ENCODE results near the gene VN1R2.

DNA sequence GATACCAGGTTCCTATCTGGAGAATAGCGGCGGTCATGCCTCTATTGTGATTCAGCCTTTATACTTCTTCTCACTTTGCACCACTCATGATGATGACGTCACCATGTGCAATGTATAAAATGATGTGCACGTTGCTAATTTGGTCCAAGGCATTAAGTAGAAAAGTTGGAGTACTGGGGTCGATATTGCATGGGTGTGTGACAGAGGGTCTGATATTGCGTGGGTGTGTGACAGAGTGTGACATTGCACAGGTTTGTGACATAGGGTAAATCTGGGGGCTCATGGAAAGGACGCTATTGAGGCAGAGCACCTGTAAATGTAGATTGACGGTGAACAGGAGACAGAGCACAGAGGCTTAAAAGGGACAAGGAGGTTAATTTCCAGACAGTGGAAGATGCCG is 14.0 kb downstream of the VN1R2 start:
- TF ChIP-seq, protein P1, sequence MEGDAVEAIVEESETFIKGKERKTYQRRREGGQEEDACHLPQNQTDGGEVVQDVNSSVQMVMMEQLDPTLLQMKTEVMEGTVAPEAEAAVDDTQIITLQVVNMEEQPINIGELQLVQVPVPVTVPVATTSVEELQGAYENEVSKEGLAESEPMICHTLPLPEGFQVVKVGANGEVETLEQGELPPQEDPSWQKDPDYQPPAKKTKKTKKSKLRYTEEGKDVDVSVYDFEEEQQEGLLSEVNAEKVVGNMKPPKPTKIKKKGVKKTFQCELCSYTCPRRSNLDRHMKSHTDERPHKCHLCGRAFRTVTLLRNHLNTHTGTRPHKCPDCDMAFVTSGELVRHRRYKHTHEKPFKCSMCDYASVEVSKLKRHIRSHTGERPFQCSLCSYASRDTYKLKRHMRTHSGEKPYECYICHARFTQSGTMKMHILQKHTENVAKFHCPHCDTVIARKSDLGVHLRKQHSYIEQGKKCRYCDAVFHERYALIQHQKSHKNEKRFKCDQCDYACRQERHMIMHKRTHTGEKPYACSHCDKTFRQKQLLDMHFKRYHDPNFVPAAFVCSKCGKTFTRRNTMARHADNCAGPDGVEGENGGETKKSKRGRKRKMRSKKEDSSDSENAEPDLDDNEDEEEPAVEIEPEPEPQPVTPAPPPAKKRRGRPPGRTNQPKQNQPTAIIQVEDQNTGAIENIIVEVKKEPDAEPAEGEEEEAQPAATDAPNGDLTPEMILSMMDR (conservative IDR thresholded peaks at IDR 0.05; ENCODE audit: low read length) = no peak
- TF ChIP-seq EZH2phosphoT487 (IDR thresholded peaks at IDR 0.05; ENCODE audit: borderline replicate concordance) = no peak
